Mesendoderm (in vitro differentiated cells): ENCODE data around the gene BTD.
"Not testable (repeated sequence)": the region's sequence is repeated elsewhere in the genome, so short reads cannot be mapped to it uniquely, and the experiment has no call there.

Experiments used
- DNase-seq: peaks from one replicate; pipeline ENCODE4 v3.0.0; 2013
- H2AK5ac ChIP-seq: 2 replicates; pipeline ENCODE4 v1.6.1; 2013; ENCODE audit warnings: low read length, inconsistent platforms
- H2BK120ac ChIP-seq: 2 replicates; pipeline ENCODE4 v1.6.1; 2013; ENCODE audit warnings: low read depth, mild to moderate bottlenecking, low read length, moderate library complexity, mixed read lengths
- H2BK15ac ChIP-seq: replicated peaks from 2 replicates; pipeline ENCODE4 v1.6.1; 2013; ENCODE audit warnings: low read depth, mild to moderate bottlenecking, moderate library complexity
- H2BK5ac ChIP-seq: 2 replicates; pipeline ENCODE4 v1.6.1; 2013; ENCODE audit warnings: low read length, inconsistent platforms
- H3K18ac ChIP-seq: 2 replicates; pipeline ENCODE4 v1.6.1; 2013; ENCODE audit warnings: mild to moderate bottlenecking, low read length, mixed read lengths
- H3K23ac ChIP-seq: one replicate; pipeline ENCODE4 v1.6.1; 2013; ENCODE audit warnings: low read length
- H3K27ac ChIP-seq: 2 replicates; pipeline ENCODE4 v1.5.1; 2013; ENCODE audit warnings: low read depth, mild to moderate bottlenecking, inconsistent platforms, low read length, moderate library complexity
- H3K27me3 ChIP-seq: 2 replicates; pipeline ENCODE4 v1.6.1; 2013; ENCODE audit warnings: low read length, control low read depth, mild to moderate bottlenecking, inconsistent platforms; ENCODE audit not compliant: insufficient read depth, poor library complexity
- H3K36me3 ChIP-seq: 2 replicates; pipeline ENCODE4 v1.6.1; 2013; ENCODE audit warnings: low read length, inconsistent platforms; ENCODE audit not compliant: control insufficient read depth, insufficient read depth
- H3K4ac ChIP-seq: one replicate; pipeline ENCODE4 v1.6.1; 2013; ENCODE audit warnings: low read depth, mild to moderate bottlenecking, low read length, moderate library complexity
- H3K4me1 ChIP-seq: 2 replicates; pipeline ENCODE4 v1.6.1; 2013; ENCODE audit warnings: low read depth, low read length, inconsistent platforms; ENCODE audit not compliant: control insufficient read depth
- H3K4me2 ChIP-seq: 2 replicates; pipeline ENCODE4 v1.6.1; 2013; ENCODE audit warnings: low read length
- H3K4me3 ChIP-seq: 2 replicates; pipeline ENCODE4 v1.5.1; 2013; ENCODE audit warnings: mild to moderate bottlenecking, low read length
- H3K56ac ChIP-seq: one replicate; pipeline ENCODE4 v1.6.1; 2013; ENCODE audit warnings: low read length
- H3K79me1 ChIP-seq: 2 replicates; pipeline ENCODE4 v1.6.1; 2013; ENCODE audit warnings: low read length, inconsistent platforms
- H3K79me2 ChIP-seq: 2 replicates; pipeline ENCODE4 v1.6.1; 2013; ENCODE audit warnings: mild to moderate bottlenecking, low read length; ENCODE audit not compliant: control insufficient read depth, insufficient read depth
- H3K9ac ChIP-seq: 2 replicates; pipeline ENCODE4 v1.6.1; 2013; ENCODE audit warnings: low read length, inconsistent platforms
- H4K5ac ChIP-seq: one replicate; pipeline ENCODE4 v1.6.1; 2013; ENCODE audit warnings: low read length
- H4K8ac ChIP-seq: one replicate; pipeline ENCODE4 v1.6.1; 2013; ENCODE audit warnings: low read depth, mild to moderate bottlenecking, control low read depth, low read length, moderate library complexity
- WGBS: extraction: QIAGEN DNeasy Blood & Tissue Kit; methylation state at CpG from one replicate; pipeline ENCODE4 v1.1.7; 2013; ENCODE audit warnings: low lambda C conversion rate, missing lambda C conversion rate; ENCODE audit not compliant: insufficient coverage; ENCODE audit errors: extremely low coverage; 5-methylcytosine and 5-hydroxymethylcytosine counted together

Gene BTD

GRCh38 chr3:15604584-15604983, 3.0 kb downstream of the BTD start:
- H3K27ac ChIP-seq, H3K4me2 ChIP-seq, H2BK120ac ChIP-seq, H4K5ac ChIP-seq, H3K4me3 ChIP-seq, H3K79me2 ChIP-seq, H3K36me3 ChIP-seq, H3K27me3 ChIP-seq, H2BK15ac ChIP-seq, H3K4ac ChIP-seq, H4K8ac ChIP-seq, H2BK5ac ChIP-seq, H2AK5ac ChIP-seq, H3K4me1 ChIP-seq, H3K9ac ChIP-seq, DNase-seq, H3K56ac ChIP-seq, H3K23ac ChIP-seq, H3K18ac ChIP-seq, H3K79me1 ChIP-seq: not testable (repeated sequence)
- WGBS = no CpG with 5 or more reads among the region's 1 CpG

- Histone ChIP-seq H3K18ac (no peak overlapping the region), H2BK5ac (no peak overlapping the region), H3K79me2 (no peaks in the 10 kb centered on the region), H3K56ac (no peak overlapping the region), H3K4me3 (no peak overlapping the region), H4K8ac (no peak overlapping the region), H3K4me2 (no peak overlapping the region), H3K27me3 (no peaks in the 10 kb centered on the region), H3K9ac (no peak overlapping the region), H3K4ac (no peak overlapping the region), H3K27ac (no peak overlapping the region), H2BK15ac (no peak overlapping the region), H3K79me1 (peaks cover 2% of the 10 kb centered on the region), H2AK5ac (no peak overlapping the region), H4K5ac (no peak overlapping the region), H3K36me3 (no peaks in the 10 kb centered on the region), H3K4me1 (no peaks in the 10 kb centered on the region), H2BK120ac (no peak overlapping the region), H3K23ac (no peak overlapping the region)
- no CpG with 5 or more reads among the region's 2 CpGs for WGBS
- peak; percentile 26 for DNase-seq
Observed at GRCh38 chr3:15606434-15606891, 4.9 kb downstream of the BTD start.

GRCh38 chr3:15610082-15610759, 8.7 kb downstream of the BTD start:
- no peaks in the 10 kb centered on the region for H3K4me1 ChIP-seq
- H4K8ac ChIP-seq = no peak overlapping the region
- no peaks in the 10 kb centered on the region for H3K27me3 ChIP-seq
- no peak overlapping the region for H3K9ac ChIP-seq
- no peak overlapping the region for H3K23ac ChIP-seq
- H2BK120ac ChIP-seq = no peak overlapping the region
- H3K27ac ChIP-seq = no peak overlapping the region
- no peak overlapping the region for H3K4me2 ChIP-seq
- H3K18ac ChIP-seq = no peak overlapping the region
- H2BK5ac ChIP-seq = no peak overlapping the region
- no peak overlapping the region for H4K5ac ChIP-seq
- H3K79me1 ChIP-seq = no peaks in the 10 kb centered on the region
- H3K4ac ChIP-seq = no peak overlapping the region
- no peak for DNase-seq
- no peak overlapping the region for H3K56ac ChIP-seq
- WGBS = no CpG with 5 or more reads among the region's 4 CpGs
- no peak overlapping the region for H2AK5ac ChIP-seq
- H3K4me3 ChIP-seq = no peak overlapping the region
- no peak overlapping the region for H2BK15ac ChIP-seq
- H3K36me3 ChIP-seq = no peaks in the 10 kb centered on the region
- no peaks in the 10 kb centered on the region for H3K79me2 ChIP-seq

GRCh38 chr3:15611018-15611417, 9.5 kb downstream of the BTD start:
- H3K79me1 ChIP-seq = no peaks in the 10 kb centered on the region
- no peaks in the 10 kb centered on the region for H3K4me1 ChIP-seq
- H3K9ac ChIP-seq = no peak overlapping the region
- no peak overlapping the region for H3K56ac ChIP-seq
- no peak overlapping the region for H3K18ac ChIP-seq
- H3K27me3 ChIP-seq = no peaks in the 10 kb centered on the region
- H3K23ac ChIP-seq = no peak overlapping the region
- H3K4me3 ChIP-seq = no peak overlapping the region
- H3K27ac ChIP-seq = no peak overlapping the region
- no peak overlapping the region for H3K4ac ChIP-seq
- no peak for DNase-seq
- H4K5ac ChIP-seq = no peak overlapping the region
- H2AK5ac ChIP-seq = no peak overlapping the region
- no CpG with 5 or more reads among the region's 3 CpGs for WGBS
- no peak overlapping the region for H2BK120ac ChIP-seq
- no peak overlapping the region for H2BK15ac ChIP-seq
- no peak overlapping the region for H2BK5ac ChIP-seq
- H3K36me3 ChIP-seq = no peaks in the 10 kb centered on the region
- H3K4me2 ChIP-seq = no peak overlapping the region
- no peaks in the 10 kb centered on the region for H3K79me2 ChIP-seq
- no peak overlapping the region for H4K8ac ChIP-seq

GRCh38 chr3:15612001-15612400, 10.5 kb downstream of the BTD start:
- Histone ChIP-seq H3K9ac (no peak overlapping the region), H3K79me1 (no peaks in the 10 kb centered on the region), H3K4ac (no peak overlapping the region), H2AK5ac (no peak overlapping the region), H2BK5ac (no peak overlapping the region), H2BK120ac (no peak overlapping the region), H3K56ac (no peak overlapping the region), H3K4me3 (no peak overlapping the region), H3K18ac (no peak overlapping the region), H4K5ac (no peak overlapping the region), H3K36me3 (no peaks in the 10 kb centered on the region), H4K8ac (no peak overlapping the region), H3K23ac (no peak overlapping the region), H3K27ac (no peak overlapping the region), H3K4me2 (no peak overlapping the region), H3K27me3 (no peaks in the 10 kb centered on the region), H2BK15ac (no peak overlapping the region), H3K4me1 (no peaks in the 10 kb centered on the region), H3K79me2 (no peaks in the 10 kb centered on the region)
- no peak for DNase-seq
- no CpG with 5 or more reads among the region's 1 CpG for WGBS

- Histone ChIP-seq H3K79me1 (no peaks in the 10 kb centered on the region), H3K9ac (no peak overlapping the region), H3K36me3 (no peaks in the 10 kb centered on the region), H3K4me1 (no peaks in the 10 kb centered on the region), H2AK5ac (no peak overlapping the region), H3K23ac (no peak overlapping the region), H3K4me2 (no peak overlapping the region), H3K56ac (no peak overlapping the region), H4K8ac (no peak overlapping the region), H2BK120ac (no peak overlapping the region), H3K27ac (no peak overlapping the region), H2BK15ac (no peak overlapping the region), H2BK5ac (no peak overlapping the region), H4K5ac (no peak overlapping the region), H3K27me3 (no peaks in the 10 kb centered on the region), H3K18ac (no peak overlapping the region), H3K79me2 (no peaks in the 10 kb centered on the region), H3K4me3 (no peak overlapping the region), H3K4ac (no peak overlapping the region)
- WGBS = no CpG with 5 or more reads among the region's 1 CpG
- DNase-seq = no peak
Observed at GRCh38 chr3:15614958-15615357, 13.4 kb downstream of the BTD start.
